Measurements from ENCODE around the gene LZTR1.

DNA sequence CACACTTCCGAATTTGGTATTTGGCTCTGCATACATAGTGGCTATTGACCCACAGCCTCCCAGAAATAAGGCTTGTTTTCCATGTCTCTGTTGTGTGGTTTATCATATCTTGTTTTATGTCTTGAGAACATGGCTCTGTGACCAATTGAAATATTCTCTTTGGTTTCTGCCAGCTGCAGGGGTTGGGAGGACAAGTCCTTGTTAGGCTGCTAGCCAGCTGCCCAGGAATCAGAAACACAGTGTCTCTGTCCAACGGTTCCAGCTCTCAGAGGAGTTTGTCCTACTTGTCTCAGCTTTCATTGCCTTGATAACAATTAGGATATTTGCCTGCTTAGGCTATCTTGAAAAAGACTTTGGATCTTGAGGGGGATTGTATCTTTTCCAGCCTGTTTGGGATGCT, 56.3 kb downstream of the LZTR1 start:
- TF ChIP-seq HCFC1 (IDR thresholded peaks at IDR 0.05; ENCODE audit: low read length) (no peak), SIN3A (IDR thresholded peaks at IDR 0.05; ENCODE audit: low read depth, low read length) (no peak), POLR2A (IDR thresholded peaks at IDR 0.05; ENCODE audit: low read depth, low read length) (no peak), ZNF217 (IDR thresholded peaks at IDR 0.05) (no peak), CHD2 (IDR thresholded peaks at IDR 0.05; ENCODE audit: borderline replicate concordance, low read depth, low read length) (no peak), SIX5 (IDR thresholded peaks at IDR 0.05; ENCODE audit: low read depth, low read length, severe bottlenecking) (no peak), SRF (IDR thresholded peaks at IDR 0.05; ENCODE audit: low read depth in 2 of 2, low read length in 2 of 2) (no peak), SMC3 (IDR thresholded peaks at IDR 0.05; ENCODE audit: borderline replicate concordance, low read length) (no peak), TCF3 (IDR thresholded peaks at IDR 0.05; ENCODE audit: borderline replicate concordance, insufficient read depth, low read depth, low read length) (no peak)
- TF ChIP-seq, protein P1, sequence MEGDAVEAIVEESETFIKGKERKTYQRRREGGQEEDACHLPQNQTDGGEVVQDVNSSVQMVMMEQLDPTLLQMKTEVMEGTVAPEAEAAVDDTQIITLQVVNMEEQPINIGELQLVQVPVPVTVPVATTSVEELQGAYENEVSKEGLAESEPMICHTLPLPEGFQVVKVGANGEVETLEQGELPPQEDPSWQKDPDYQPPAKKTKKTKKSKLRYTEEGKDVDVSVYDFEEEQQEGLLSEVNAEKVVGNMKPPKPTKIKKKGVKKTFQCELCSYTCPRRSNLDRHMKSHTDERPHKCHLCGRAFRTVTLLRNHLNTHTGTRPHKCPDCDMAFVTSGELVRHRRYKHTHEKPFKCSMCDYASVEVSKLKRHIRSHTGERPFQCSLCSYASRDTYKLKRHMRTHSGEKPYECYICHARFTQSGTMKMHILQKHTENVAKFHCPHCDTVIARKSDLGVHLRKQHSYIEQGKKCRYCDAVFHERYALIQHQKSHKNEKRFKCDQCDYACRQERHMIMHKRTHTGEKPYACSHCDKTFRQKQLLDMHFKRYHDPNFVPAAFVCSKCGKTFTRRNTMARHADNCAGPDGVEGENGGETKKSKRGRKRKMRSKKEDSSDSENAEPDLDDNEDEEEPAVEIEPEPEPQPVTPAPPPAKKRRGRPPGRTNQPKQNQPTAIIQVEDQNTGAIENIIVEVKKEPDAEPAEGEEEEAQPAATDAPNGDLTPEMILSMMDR (IDR thresholded peaks at IDR 0.05 in 2 of 3, conservative IDR thresholded peaks at IDR 0.05 in 1 of 3; ENCODE audit: control insufficient read depth in 2 of 3, extremely low read depth in 1 of 3, insufficient read depth in 1 of 3, low read depth in 3 of 3, low read length in 3 of 3) = no peak
- TF ChIP-seq, protein P2, sequence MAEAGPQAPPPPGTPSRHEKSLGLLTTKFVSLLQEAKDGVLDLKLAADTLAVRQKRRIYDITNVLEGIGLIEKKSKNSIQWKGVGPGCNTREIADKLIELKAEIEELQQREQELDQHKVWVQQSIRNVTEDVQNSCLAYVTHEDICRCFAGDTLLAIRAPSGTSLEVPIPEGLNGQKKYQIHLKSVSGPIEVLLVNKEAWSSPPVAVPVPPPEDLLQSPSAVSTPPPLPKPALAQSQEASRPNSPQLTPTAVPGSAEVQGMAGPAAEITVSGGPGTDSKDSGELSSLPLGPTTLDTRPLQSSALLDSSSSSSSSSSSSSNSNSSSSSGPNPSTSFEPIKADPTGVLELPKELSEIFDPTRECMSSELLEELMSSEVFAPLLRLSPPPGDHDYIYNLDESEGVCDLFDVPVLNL (IDR thresholded peaks at IDR 0.05; ENCODE audit: low read depth, low read length) = no peak
- TF ChIP-seq, protein P3, sequence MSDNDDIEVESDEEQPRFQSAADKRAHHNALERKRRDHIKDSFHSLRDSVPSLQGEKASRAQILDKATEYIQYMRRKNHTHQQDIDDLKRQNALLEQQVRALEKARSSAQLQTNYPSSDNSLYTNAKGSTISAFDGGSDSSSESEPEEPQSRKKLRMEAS (IDR thresholded peaks at IDR 0.05; ENCODE audit: low read depth, low read length) = no peak
- TF ChIP-seq, protein P4, sequence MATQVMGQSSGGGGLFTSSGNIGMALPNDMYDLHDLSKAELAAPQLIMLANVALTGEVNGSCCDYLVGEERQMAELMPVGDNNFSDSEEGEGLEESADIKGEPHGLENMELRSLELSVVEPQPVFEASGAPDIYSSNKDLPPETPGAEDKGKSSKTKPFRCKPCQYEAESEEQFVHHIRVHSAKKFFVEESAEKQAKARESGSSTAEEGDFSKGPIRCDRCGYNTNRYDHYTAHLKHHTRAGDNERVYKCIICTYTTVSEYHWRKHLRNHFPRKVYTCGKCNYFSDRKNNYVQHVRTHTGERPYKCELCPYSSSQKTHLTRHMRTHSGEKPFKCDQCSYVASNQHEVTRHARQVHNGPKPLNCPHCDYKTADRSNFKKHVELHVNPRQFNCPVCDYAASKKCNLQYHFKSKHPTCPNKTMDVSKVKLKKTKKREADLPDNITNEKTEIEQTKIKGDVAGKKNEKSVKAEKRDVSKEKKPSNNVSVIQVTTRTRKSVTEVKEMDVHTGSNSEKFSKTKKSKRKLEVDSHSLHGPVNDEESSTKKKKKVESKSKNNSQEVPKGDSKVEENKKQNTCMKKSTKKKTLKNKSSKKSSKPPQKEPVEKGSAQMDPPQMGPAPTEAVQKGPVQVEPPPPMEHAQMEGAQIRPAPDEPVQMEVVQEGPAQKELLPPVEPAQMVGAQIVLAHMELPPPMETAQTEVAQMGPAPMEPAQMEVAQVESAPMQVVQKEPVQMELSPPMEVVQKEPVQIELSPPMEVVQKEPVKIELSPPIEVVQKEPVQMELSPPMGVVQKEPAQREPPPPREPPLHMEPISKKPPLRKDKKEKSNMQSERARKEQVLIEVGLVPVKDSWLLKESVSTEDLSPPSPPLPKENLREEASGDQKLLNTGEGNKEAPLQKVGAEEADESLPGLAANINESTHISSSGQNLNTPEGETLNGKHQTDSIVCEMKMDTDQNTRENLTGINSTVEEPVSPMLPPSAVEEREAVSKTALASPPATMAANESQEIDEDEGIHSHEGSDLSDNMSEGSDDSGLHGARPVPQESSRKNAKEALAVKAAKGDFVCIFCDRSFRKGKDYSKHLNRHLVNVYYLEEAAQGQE (IDR thresholded peaks at IDR 0.05; ENCODE audit: low read depth, low read length) = no peak
- TF ChIP-seq, protein P5, sequence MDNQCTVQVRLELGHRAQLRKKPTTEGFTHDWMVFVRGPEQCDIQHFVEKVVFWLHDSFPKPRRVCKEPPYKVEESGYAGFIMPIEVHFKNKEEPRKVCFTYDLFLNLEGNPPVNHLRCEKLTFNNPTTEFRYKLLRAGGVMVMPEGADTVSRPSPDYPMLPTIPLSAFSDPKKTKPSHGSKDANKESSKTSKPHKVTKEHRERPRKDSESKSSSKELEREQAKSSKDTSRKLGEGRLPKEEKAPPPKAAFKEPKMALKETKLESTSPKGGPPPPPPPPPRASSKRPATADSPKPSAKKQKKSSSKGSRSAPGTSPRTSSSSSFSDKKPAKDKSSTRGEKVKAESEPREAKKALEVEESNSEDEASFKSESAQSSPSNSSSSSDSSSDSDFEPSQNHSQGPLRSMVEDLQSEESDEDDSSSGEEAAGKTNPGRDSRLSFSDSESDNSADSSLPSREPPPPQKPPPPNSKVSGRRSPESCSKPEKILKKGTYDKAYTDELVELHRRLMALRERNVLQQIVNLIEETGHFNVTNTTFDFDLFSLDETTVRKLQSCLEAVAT (IDR thresholded peaks at IDR 0.05) = no peak
